ENCODE measurements around the gene CEP135. TPM values are rescaled to one million over a fixed set of nuclear protein-coding genes. Genes with fewer than 3 reads are reported as not detected.

CEP135 gene, protein sequence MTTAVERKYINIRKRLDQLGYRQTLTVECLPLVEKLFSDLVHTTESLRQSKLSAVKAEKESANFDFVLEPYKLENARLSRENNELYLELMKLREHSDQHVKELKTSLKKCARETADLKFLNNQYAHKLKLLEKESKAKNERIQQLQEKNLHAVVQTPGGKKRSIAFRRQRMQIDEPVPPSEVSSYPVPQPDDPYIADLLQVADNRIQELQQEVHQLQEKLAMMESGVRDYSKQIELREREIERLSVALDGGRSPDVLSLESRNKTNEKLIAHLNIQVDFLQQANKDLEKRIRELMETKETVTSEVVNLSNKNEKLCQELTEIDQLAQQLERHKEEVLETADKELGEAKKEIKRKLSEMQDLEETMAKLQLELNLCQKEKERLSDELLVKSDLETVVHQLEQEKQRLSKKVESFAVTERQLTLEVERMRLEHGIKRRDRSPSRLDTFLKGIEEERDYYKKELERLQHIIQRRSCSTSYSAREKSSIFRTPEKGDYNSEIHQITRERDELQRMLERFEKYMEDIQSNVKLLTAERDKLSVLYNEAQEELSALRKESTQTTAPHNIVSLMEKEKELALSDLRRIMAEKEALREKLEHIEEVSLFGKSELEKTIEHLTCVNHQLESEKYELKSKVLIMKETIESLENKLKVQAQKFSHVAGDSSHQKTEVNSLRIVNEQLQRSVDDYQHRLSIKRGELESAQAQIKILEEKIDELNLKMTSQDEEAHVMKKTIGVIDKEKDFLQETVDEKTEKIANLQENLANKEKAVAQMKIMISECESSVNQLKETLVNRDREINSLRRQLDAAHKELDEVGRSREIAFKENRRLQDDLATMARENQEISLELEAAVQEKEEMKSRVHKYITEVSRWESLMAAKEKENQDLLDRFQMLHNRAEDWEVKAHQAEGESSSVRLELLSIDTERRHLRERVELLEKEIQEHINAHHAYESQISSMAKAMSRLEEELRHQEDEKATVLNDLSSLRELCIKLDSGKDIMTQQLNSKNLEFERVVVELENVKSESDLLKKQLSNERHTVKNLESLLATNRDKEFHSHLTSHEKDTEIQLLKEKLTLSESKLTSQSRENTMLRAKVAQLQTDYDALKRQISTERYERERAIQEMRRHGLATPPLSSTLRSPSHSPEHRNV
- total RNA-seq (39.4 and 41.0 TPM in 2 replicates), polyA plus RNA-seq (6.4 and 18.1 TPM in 2 replicates), polyA minus RNA-seq (10.3 and 17.1 TPM in 2 replicates)
- total RNA-seq (2013), result 23.6 TPM

DNA sequence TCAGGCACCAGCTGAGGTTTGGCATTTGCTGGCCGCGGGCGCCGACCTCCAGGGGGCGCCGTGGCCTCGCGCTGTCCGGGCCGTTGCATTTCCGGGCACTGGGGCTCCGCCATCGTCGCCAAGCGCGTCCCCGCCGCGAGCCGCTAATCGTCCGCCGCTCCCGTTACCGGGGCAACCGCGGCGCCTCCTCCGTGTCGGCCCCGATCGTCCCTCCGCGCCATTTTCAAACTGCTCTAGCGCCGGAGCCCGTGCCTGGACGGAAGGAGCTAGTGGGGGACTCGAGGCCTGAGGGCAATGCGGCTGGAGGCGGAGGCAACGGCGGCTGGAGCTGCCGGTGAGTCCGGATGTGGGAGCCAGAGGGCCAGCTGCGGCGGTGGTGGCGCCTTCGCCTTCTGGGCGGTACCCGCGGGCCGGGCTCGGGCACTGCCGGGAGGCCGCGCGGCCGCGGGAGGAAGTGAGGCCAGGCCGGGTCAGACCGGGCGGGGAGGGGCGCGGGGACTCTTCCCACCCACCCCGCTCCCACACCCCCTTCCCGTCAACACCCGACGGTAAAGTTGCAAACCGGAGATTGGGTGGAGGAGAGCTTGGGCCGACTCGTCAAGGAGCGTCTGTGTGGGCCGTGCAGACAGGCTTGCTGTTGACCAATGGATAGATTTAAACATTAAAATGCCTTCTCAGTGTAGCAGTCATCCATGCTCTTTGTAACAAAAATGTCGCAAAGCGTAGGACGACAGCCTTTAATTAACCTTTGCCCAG lies at the start of gene CEP135:
CEP135 (plus strand) TSS at position 220 of the 756 bp plus-strand sequence. CDS start 3,186 bp downstream, outside the sequence.
- WGBS (ENCODE audit: insufficient coverage), result 0% methylated on average over 60 of the region's 77 CpGs
- intact Hi-C loops (cut with micrococcal nuclease), result loop anchor here (1.0 to 5.0 kb wide), 14 partner anchors 42 to 1028 kb away; partner anchors contain the start of genes AASDH, CLOCK, EXOC1 and NOA1
- TF ChIP-seq EZH2 (IDR thresholded peaks at IDR 0.05; ENCODE audit: borderline replicate concordance, insufficient read depth, low read depth, low read length, poor library complexity, severe bottlenecking), result no peak
- TF ChIP-seq, protein P1, sequence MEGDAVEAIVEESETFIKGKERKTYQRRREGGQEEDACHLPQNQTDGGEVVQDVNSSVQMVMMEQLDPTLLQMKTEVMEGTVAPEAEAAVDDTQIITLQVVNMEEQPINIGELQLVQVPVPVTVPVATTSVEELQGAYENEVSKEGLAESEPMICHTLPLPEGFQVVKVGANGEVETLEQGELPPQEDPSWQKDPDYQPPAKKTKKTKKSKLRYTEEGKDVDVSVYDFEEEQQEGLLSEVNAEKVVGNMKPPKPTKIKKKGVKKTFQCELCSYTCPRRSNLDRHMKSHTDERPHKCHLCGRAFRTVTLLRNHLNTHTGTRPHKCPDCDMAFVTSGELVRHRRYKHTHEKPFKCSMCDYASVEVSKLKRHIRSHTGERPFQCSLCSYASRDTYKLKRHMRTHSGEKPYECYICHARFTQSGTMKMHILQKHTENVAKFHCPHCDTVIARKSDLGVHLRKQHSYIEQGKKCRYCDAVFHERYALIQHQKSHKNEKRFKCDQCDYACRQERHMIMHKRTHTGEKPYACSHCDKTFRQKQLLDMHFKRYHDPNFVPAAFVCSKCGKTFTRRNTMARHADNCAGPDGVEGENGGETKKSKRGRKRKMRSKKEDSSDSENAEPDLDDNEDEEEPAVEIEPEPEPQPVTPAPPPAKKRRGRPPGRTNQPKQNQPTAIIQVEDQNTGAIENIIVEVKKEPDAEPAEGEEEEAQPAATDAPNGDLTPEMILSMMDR (IDR thresholded peaks at IDR 0.05), result peak; percentile 99
- peaks cover 53% of the 10 kb centered on the region for H3K4me1 Mint-ChIP-seq
- ChIA-PET CTCF (interaction anchor here (0.6 to 3.3 kb wide), 24 partner anchors 8 to 958 kb away, joined by 3 to 22 read pairs (median 5); partner anchors contain the start of genes AASDH, EXOC1, PAICS and PPAT), POLR2A (interaction anchor here (0.6 to 2.6 kb wide), 7 partner anchors 15 to 554 kb away, joined by 3 to 14 read pairs (median 6); partner anchors contain the start of genes AASDH, EXOC1, PAICS and TMEM165)
- peak within 1 kb of the TSS; percentile 78 for H3K4me2 ChIP-seq (replicated peaks; ENCODE audit: low read depth, low read length, poor library complexity, severe bottlenecking)
- peak within 1 kb of the TSS; percentile 89 for H3K4me3 Mint-ChIP-seq
- H2AFZ ChIP-seq (ENCODE audit: insufficient read depth, low read depth, low read length, poor library complexity, severe bottlenecking), result peak within 1 kb of the TSS; percentile 80
- H3K36me3 ChIP-seq (replicated peaks in 1 of 2; ENCODE audit: control extremely low read depth in 1 of 2, control insufficient read depth in 1 of 2, extremely low read depth in 1 of 2, insufficient read depth in 2 of 2, low read length in 1 of 2), result peaks cover 0 to 15% of the 10 kb centered on the region in 2 experiments
- no peaks in the 10 kb centered on the region for H4K20me1 ChIP-seq (ENCODE audit: control insufficient read depth, insufficient read depth, low read length, poor library complexity, severe bottlenecking)
- peak within 1 kb of the TSS; percentile 73 to 91 (median 87) for H3K4me3 ChIP-seq (ENCODE audit: control extremely low read depth in 1 of 5, extremely low read depth in 1 of 5, insufficient read depth in 1 of 5, low read depth in 2 of 5, low read length in 4 of 5)
- H3K9me3 ChIP-seq (ENCODE audit: control extremely low read depth in 1 of 3, control insufficient read depth in 2 of 3, insufficient read depth in 1 of 3, low read length in 2 of 3), result no peaks in the 10 kb centered on the region
- H3K27ac ChIP-seq (ENCODE audit: low read length in 2 of 2), result peak within 1 kb of the TSS; percentile 100
- peak within 1 kb of the TSS; percentile 99 for H3K9ac ChIP-seq (ENCODE audit: low read length)
- H3K79me2 ChIP-seq (ENCODE audit: control insufficient read depth, insufficient read depth, low read length), result peaks cover 35% of the 10 kb centered on the region
- DNase-seq (peak; percentile 96), ATAC-seq (ENCODE audit: low read depth) (peak; percentile 78)
- H3K27me3 ChIP-seq (replicated peaks in 1 of 4; ENCODE audit: control extremely low read depth in 1 of 4, control insufficient read depth in 3 of 4, insufficient read depth in 4 of 4, low read length in 3 of 4), result no peaks in the 10 kb centered on the region
- peaks cover 30 to 37% of the 10 kb centered on the region in 2 donors for H3K4me1 ChIP-seq (ENCODE audit: control insufficient read depth in 2 of 2, insufficient read depth in 2 of 2, low read length in 2 of 2)
- no peaks in the 10 kb centered on the region for H3K9me3 Mint-ChIP-seq (ENCODE audit: insufficient read depth)
- H3K27ac Mint-ChIP-seq, result peak within 1 kb of the TSS; percentile 98
- H3K27me3 Mint-ChIP-seq, result no peaks in the 10 kb centered on the region
